K562 (cell line): Measurements from ENCODE around the gene CPSF4. TPM values are rescaled to one million over a fixed set of nuclear protein-coding genes. Genes with fewer than 3 reads are reported as not detected.

Experiments used
- ARNT ChIP-seq, 2 experiments: fragments of 450-650 bp; IDR thresholded peaks; 2 replicates each; pipeline ENCODE4 v1.6.1; 2016; ENCODE audit warnings: mild to moderate bottlenecking in 1 of 2
- GTF2E2 ChIP-seq: fragments of 200-800 bp; sonication (Bioruptor generic); IDR thresholded peaks from 2 replicates; pipeline ENCODE4 v1.6.1; 2016; ENCODE audit warnings: missing genetic modification characterization, missing compliant biosample characterization
- KLF1 ChIP-seq: fragments of 450-650 bp; IDR thresholded peaks from 2 replicates; pipeline ENCODE4 v1.6.1; 2016; ENCODE audit warnings: missing genetic modification characterization, missing compliant biosample characterization
- MTA1 ChIP-seq: fragments of 450-650 bp; IDR thresholded peaks from 2 replicates; pipeline ENCODE4 v1.6.1; 2017; ENCODE audit warnings: borderline replicate concordance
- PML ChIP-seq: IDR thresholded peaks from 2 replicates; pipeline ENCODE4 v1.6.1; 2012; ENCODE audit warnings: low read length, inconsistent platforms
- PURB ChIP-seq: sonication (generic); formaldehyde crosslinking; IDR thresholded peaks from 2 replicates; pipeline ENCODE4 v1.9.0; 2021; ENCODE audit warnings: low read depth, mild to moderate bottlenecking, missing genetic modification reagents
- RBM14 ChIP-seq: fragments of 200-400 bp; formaldehyde crosslinking; IDR thresholded peaks from 2 replicates; pipeline ENCODE4 v1.6.1; 2018; ENCODE audit warnings: low read depth, mild to moderate bottlenecking, low read length, moderate library complexity, borderline replicate concordance; ENCODE audit not compliant: insufficient read depth
- SETDB1 ChIP-seq: IDR thresholded peaks from one replicate; pipeline ENCODE4 v1.6.1; 2012; ENCODE audit warnings: low read length, control low read depth, inconsistent platforms
- SMARCC2 ChIP-seq: fragments of 450-650 bp; IDR thresholded peaks from 2 replicates; pipeline ENCODE4 v1.6.1; 2017; ENCODE audit warnings: antibody characterized with exemption, moderate library complexity, mild to moderate bottlenecking, low read depth
- SRSF7 ChIP-seq: fragments of 200-400 bp; formaldehyde crosslinking; optimal IDR thresholded peaks from 2 replicates; pipeline ENCODE3; 2017; ENCODE audit warnings: mild to moderate bottlenecking, low read depth, low read length
- TAF9B ChIP-seq: fragments of 450-650 bp; IDR thresholded peaks from 2 replicates; pipeline ENCODE4 v1.6.1; 2018; ENCODE audit warnings: mild to moderate bottlenecking; ENCODE audit not compliant: partially characterized antibody
- THRAP3 ChIP-seq: fragments of 450-650 bp; IDR thresholded peaks from 2 replicates; pipeline ENCODE4 v1.6.1; 2016; ENCODE audit warnings: mild to moderate bottlenecking, inconsistent platforms, borderline replicate concordance
- ZNF224 ChIP-seq: sonication (generic); formaldehyde crosslinking; IDR thresholded peaks from 2 replicates; pipeline ENCODE4 v1.8.0; 2022; ENCODE audit warnings: mild to moderate bottlenecking, missing genetic modification reagents
- ZNF277 ChIP-seq: fragments of 250-450 bp; sonication (Bioruptor Pico); IDR thresholded peaks from 2 replicates; pipeline ENCODE4 v1.8.0; 2022; ENCODE audit warnings: inconsistent platforms, mild to moderate bottlenecking, moderate library complexity, borderline replicate concordance
- ZNF354B ChIP-seq: fragments of 250-450 bp; sonication (Bioruptor Pico); IDR thresholded peaks from 2 replicates; pipeline ENCODE4 v1.4.0; 2020
- ZNF445 ChIP-seq: fragments of 250-450 bp; sonication (Bioruptor Pico); IDR thresholded peaks from 2 replicates; pipeline ENCODE4 v1.4.0; 2020; ENCODE audit warnings: low read depth, mild to moderate bottlenecking, moderate library complexity
- ZNF449 ChIP-seq: fragments of 250-450 bp; sonication (Bioruptor Pico); IDR thresholded peaks from 2 replicates; pipeline ENCODE4 v1.8.0; 2022; ENCODE audit warnings: moderate library complexity, mild to moderate bottlenecking, inconsistent platforms
- ZNF717 ChIP-seq: fragments of 250-450 bp; sonication (Bioruptor Pico); IDR thresholded peaks from 2 replicates; pipeline ENCODE4 v1.5.0; 2021
- ZSCAN32 ChIP-seq: fragments of 450-650 bp; formaldehyde crosslinking; IDR thresholded peaks from 2 replicates; pipeline ENCODE4 v1.4.0; 2020; ENCODE audit warnings: mild to moderate bottlenecking, moderate library complexity
- polyA plus RNA-seq, 8 experiments: library from polyadenylated mRNA; depleted of rRNA in 4 of 8; stranded (reverse) in 5 of 8; unstranded in 3 of 8; fragments of >200 nt; fragmentation: Nextera tagmentation in 2 of 8; fragmentation: Illumina TruSeq in 1 of 8; extraction: Ambion mirVana in 2 of 8; extraction: Trizol in 1 of 8; gene quantifications; 2 replicates each; pipeline versions ENCODE4 v1.2.1 to v1.2.3, GENCODE V29; 2011 to 2014; ENCODE audit warnings: inconsistent platforms in 1 of 8, missing spikeins in 1 of 8
- total RNA-seq, 7 experiments: library from RNA; depleted of rRNA in 6 of 7; stranded (reverse); fragments of >200 nt in 6 of 7; fragmentation: Illumina TruSeq in 2 of 7; extraction: Trizol in 2 of 7; gene quantifications; 2 replicates each; pipeline versions ENCODE4 v1.2.1 to v1.2.3, GENCODE V29; 2011 to 2021; ENCODE audit warnings: low replicate concordance in 1 of 7
- TF ChIP-seq, protein P1 (sequence below): fragments of 450-650 bp; formaldehyde crosslinking; IDR thresholded peaks from 2 replicates; pipeline ENCODE4 v1.4.0; 2020; ENCODE audit warnings: mild to moderate bottlenecking
- TF ChIP-seq, protein P2 (sequence below): conservative IDR thresholded peaks from 2 replicates; pipeline ENCODE4 v1.6.1; 2011; ENCODE audit warnings: low read depth, mild to moderate bottlenecking, low read length; ENCODE audit not compliant: control insufficient read depth

The CPSF4 gene
- total and polyA plus RNA-seq, 9 of the 15 experiments (the other 6 are each of a cell fraction or from before 2014, with no cell fraction given), result 16.9 to 118 (median 71.7) TPM

DNA sequence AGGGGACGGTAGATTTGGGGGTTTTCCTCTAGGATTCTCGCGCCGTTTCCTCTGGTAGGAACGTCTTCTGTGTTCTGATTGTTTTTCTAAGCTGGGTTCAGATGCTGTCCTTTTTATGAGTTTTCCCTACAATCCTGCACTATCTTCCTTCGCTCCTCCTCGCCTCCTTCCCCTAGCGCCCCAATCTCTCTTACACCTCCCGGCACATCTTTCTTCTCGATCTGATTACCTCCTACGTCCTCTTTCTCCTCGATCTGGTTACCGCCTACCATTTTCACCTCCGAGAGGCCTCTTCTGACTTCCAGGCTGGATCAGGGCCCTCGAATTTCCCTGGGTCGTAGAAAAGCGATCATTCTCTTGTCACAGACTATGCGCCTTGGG is 29.6 kb upstream of the CPSF4 start (continued):
- TF ChIP-seq, protein P1, sequence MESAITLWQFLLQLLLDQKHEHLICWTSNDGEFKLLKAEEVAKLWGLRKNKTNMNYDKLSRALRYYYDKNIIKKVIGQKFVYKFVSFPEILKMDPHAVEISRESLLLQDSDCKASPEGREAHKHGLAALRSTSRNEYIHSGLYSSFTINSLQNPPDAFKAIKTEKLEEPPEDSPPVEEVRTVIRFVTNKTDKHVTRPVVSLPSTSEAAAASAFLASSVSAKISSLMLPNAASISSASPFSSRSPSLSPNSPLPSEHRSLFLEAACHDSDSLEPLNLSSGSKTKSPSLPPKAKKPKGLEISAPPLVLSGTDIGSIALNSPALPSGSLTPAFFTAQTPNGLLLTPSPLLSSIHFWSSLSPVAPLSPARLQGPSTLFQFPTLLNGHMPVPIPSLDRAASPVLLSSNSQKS (CRISPR knock-in tag), result no peak
- TF ChIP-seq GTF2E2 (tag), result 0 out of 2 replicates have a peak, but pooled peaks have one; percentile 4
- TF ChIP-seq THRAP3, result no peak
- TF ChIP-seq PML, result peak; percentile 11; the same call in 1 of the 2 replicates
- TF ChIP-seq ZNF224 (CRISPR knock-in tag), result no peak
- no peak for TF ChIP-seq TAF9B
- no peak for TF ChIP-seq KLF1 (tag)
- no peak for TF ChIP-seq ZNF354B (CRISPR knock-in tag)
- no peak for TF ChIP-seq ZNF717
- TF ChIP-seq, protein P2, sequence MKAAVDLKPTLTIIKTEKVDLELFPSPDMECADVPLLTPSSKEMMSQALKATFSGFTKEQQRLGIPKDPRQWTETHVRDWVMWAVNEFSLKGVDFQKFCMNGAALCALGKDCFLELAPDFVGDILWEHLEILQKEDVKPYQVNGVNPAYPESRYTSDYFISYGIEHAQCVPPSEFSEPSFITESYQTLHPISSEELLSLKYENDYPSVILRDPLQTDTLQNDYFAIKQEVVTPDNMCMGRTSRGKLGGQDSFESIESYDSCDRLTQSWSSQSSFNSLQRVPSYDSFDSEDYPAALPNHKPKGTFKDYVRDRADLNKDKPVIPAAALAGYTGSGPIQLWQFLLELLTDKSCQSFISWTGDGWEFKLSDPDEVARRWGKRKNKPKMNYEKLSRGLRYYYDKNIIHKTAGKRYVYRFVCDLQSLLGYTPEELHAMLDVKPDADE, result peak; percentile 59; the same call in 1 of the 2 replicates
- TF ChIP-seq ZSCAN32 (CRISPR knock-in tag), result no peak
- TF ChIP-seq RBM14, result no peak
- TF ChIP-seq ZNF449, result no peak
- TF ChIP-seq MTA1, result no peak
- peak; percentile 15 to 19; a peak in 3 of 4 replicates for TF ChIP-seq ARNT (IDR thresholded peaks at IDR 0.05)
- TF ChIP-seq SMARCC2, result no peak
- no peak for TF ChIP-seq SETDB1
- no peak for TF ChIP-seq ZNF445 (CRISPR knock-in tag)
- TF ChIP-seq SRSF7, result no peak
- no peak for TF ChIP-seq ZNF277 (CRISPR knock-in tag)
- TF ChIP-seq PURB (CRISPR knock-in tag), result no peak
